Stimulated activated naive CD8-positive, alpha-beta T cell treated with anti-CD3 and anti-CD28 coated beads, Interleukin-15, Interleukin-2, amounts not matched to agents 100 ng/mL and 50 ng/mL, for 24 hours (primary cell): ENCODE results near the gene PCNT.
A peak's percentile ranks its signal among the peaks of the same experiment; 100 is the strongest.

Experiments
- H3K27ac Mint-ChIP-seq: one replicate; pipeline ENCODE4 v1.8.0; 2021; ENCODE audit warnings: mild to moderate bottlenecking, mixed read lengths
- H3K27me3 Mint-ChIP-seq: one replicate; pipeline ENCODE4 v1.8.0; 2021; ENCODE audit warnings: mixed read lengths
- H3K36me3 Mint-ChIP-seq: one replicate; pipeline ENCODE4 v1.8.0; 2021; ENCODE audit warnings: low read depth, mixed read lengths
- H3K4me1 Mint-ChIP-seq: one replicate; pipeline ENCODE4 v1.8.0; 2021; ENCODE audit warnings: low read depth, mixed read lengths
- H3K4me3 Mint-ChIP-seq: one replicate; pipeline ENCODE4 v1.8.0; 2021; ENCODE audit warnings: mild to moderate bottlenecking, mixed read lengths
- H3K9me3 Mint-ChIP-seq: one replicate; pipeline ENCODE4 v1.8.0; 2021; ENCODE audit warnings: mixed read lengths

The PCNT gene

GRCh38 chr21:46472246-46472645 is 148.3 kb downstream of the PCNT start:
- Mint-ChIP-seq H3K4me1 (peaks cover 53% of the 10 kb centered on the region), H3K27me3 (no peaks in the 10 kb centered on the region), H3K27ac (peak overlapping the region; percentile 1), H3K36me3 (peaks cover 24% of the 10 kb centered on the region), H3K9me3 (no peaks in the 10 kb centered on the region), H3K4me3 (no peak overlapping the region)

- Mint-ChIP-seq H3K9me3 (no peaks in the 10 kb centered on the region), H3K27me3 (no peaks in the 10 kb centered on the region), H3K27ac (peak overlapping the region; percentile 22), H3K4me1 (peaks cover 41% of the 10 kb centered on the region), H3K4me3 (no peak overlapping the region), H3K36me3 (peaks cover 28% of the 10 kb centered on the region)
These were observed 150.4 kb downstream of the PCNT start for GRCh38 chr21:46474382-46474781.

- H3K27me3 Mint-ChIP-seq: no peaks in the 10 kb centered on the region
- peaks cover 30% of the 10 kb centered on the region for H3K36me3 Mint-ChIP-seq
- H3K9me3 Mint-ChIP-seq: no peaks in the 10 kb centered on the region
- H3K4me3 Mint-ChIP-seq: no peak overlapping the region
- no peak overlapping the region for H3K27ac Mint-ChIP-seq
- peaks cover 41% of the 10 kb centered on the region for H3K4me1 Mint-ChIP-seq
These were observed 151.3 kb downstream of the PCNT start for GRCh38 chr21:46475296-46475695.

- Mint-ChIP-seq H3K4me1 (peaks cover 29% of the 10 kb centered on the region), H3K27me3 (no peaks in the 10 kb centered on the region), H3K27ac (no peak overlapping the region), H3K9me3 (no peaks in the 10 kb centered on the region), H3K4me3 (no peak overlapping the region), H3K36me3 (peaks cover 37% of the 10 kb centered on the region)
These were observed 153.8 kb downstream of the PCNT start for GRCh38 chr21:46477765-46478164.

GRCh38 chr21:46478910-46479309 is 155.0 kb downstream of the PCNT start:
- peaks cover 46% of the 10 kb centered on the region for H3K36me3 Mint-ChIP-seq
- H3K27me3 Mint-ChIP-seq: no peaks in the 10 kb centered on the region
- peaks cover 37% of the 10 kb centered on the region for H3K4me1 Mint-ChIP-seq
- no peak overlapping the region for H3K27ac Mint-ChIP-seq
- H3K4me3 Mint-ChIP-seq: no peak overlapping the region
- no peaks in the 10 kb centered on the region for H3K9me3 Mint-ChIP-seq

- Mint-ChIP-seq H3K27ac (no peak overlapping the region), H3K4me3 (no peak overlapping the region), H3K27me3 (no peaks in the 10 kb centered on the region), H3K4me1 (peaks cover 31% of the 10 kb centered on the region), H3K9me3 (no peaks in the 10 kb centered on the region), H3K36me3 (peaks cover 56% of the 10 kb centered on the region)
These were observed 156.5 kb downstream of the PCNT start for GRCh38 chr21:46480466-46480865.

GRCh38 chr21:46482225-46482845 is 158.4 kb downstream of the PCNT start:
- H3K9me3 Mint-ChIP-seq: no peaks in the 10 kb centered on the region
- H3K36me3 Mint-ChIP-seq: peaks cover 58% of the 10 kb centered on the region
- H3K4me3 Mint-ChIP-seq: no peak overlapping the region
- peaks cover 28% of the 10 kb centered on the region for H3K4me1 Mint-ChIP-seq
- H3K27me3 Mint-ChIP-seq: no peaks in the 10 kb centered on the region
- H3K27ac Mint-ChIP-seq: no peak overlapping the region

- no peak overlapping the region for H3K4me3 Mint-ChIP-seq
- H3K27me3 Mint-ChIP-seq: no peaks in the 10 kb centered on the region
- peaks cover 54% of the 10 kb centered on the region for H3K36me3 Mint-ChIP-seq
- H3K9me3 Mint-ChIP-seq: no peaks in the 10 kb centered on the region
- H3K4me1 Mint-ChIP-seq: peaks cover 24% of the 10 kb centered on the region
- H3K27ac Mint-ChIP-seq: no peak overlapping the region
These were observed 158.9 kb downstream of the PCNT start for GRCh38 chr21:46482846-46483231.

- H3K4me1 Mint-ChIP-seq: peaks cover 23% of the 10 kb centered on the region
- H3K4me3 Mint-ChIP-seq: no peak overlapping the region
- H3K27ac Mint-ChIP-seq: peak overlapping the region; percentile 13
- peaks cover 50% of the 10 kb centered on the region for H3K36me3 Mint-ChIP-seq
- no peaks in the 10 kb centered on the region for H3K9me3 Mint-ChIP-seq
- no peaks in the 10 kb centered on the region for H3K27me3 Mint-ChIP-seq
These were observed 159.6 kb downstream of the PCNT start for GRCh38 chr21:46483300-46484295.

GRCh38 chr21:46486481-46487126 is 162.6 kb downstream of the PCNT start:
- no peaks in the 10 kb centered on the region for H3K9me3 Mint-ChIP-seq
- peaks cover 19% of the 10 kb centered on the region for H3K4me1 Mint-ChIP-seq
- H3K27ac Mint-ChIP-seq: no peak overlapping the region
- peaks cover 41% of the 10 kb centered on the region for H3K36me3 Mint-ChIP-seq
- H3K27me3 Mint-ChIP-seq: no peaks in the 10 kb centered on the region
- no peak overlapping the region for H3K4me3 Mint-ChIP-seq

- Mint-ChIP-seq H3K4me3 (no peak overlapping the region), H3K4me1 (peaks cover 6% of the 10 kb centered on the region), H3K36me3 (peaks cover 57% of the 10 kb centered on the region), H3K27me3 (no peaks in the 10 kb centered on the region), H3K9me3 (no peaks in the 10 kb centered on the region), H3K27ac (no peak overlapping the region)
These were observed 165.3 kb downstream of the PCNT start for GRCh38 chr21:46489162-46489663.

- no peaks in the 10 kb centered on the region for H3K9me3 Mint-ChIP-seq
- peaks cover 7% of the 10 kb centered on the region for H3K4me1 Mint-ChIP-seq
- no peak overlapping the region for H3K4me3 Mint-ChIP-seq
- no peak overlapping the region for H3K27ac Mint-ChIP-seq
- H3K36me3 Mint-ChIP-seq: peaks cover 58% of the 10 kb centered on the region
- H3K27me3 Mint-ChIP-seq: no peaks in the 10 kb centered on the region
These were observed 165.8 kb downstream of the PCNT start for GRCh38 chr21:46489800-46490199.

GRCh38 chr21:46491553-46491952 is 167.6 kb downstream of the PCNT start:
- no peak overlapping the region for H3K4me3 Mint-ChIP-seq

GRCh38 chr21:46492851-46493250 is 168.9 kb downstream of the PCNT start:
- H3K9me3 Mint-ChIP-seq: no peaks in the 10 kb centered on the region
- no peak overlapping the region for H3K4me3 Mint-ChIP-seq
- H3K27ac Mint-ChIP-seq: no peak overlapping the region
- H3K4me1 Mint-ChIP-seq: peaks cover 7% of the 10 kb centered on the region
- H3K36me3 Mint-ChIP-seq: peaks cover 59% of the 10 kb centered on the region
- no peaks in the 10 kb centered on the region for H3K27me3 Mint-ChIP-seq

More at GRCh38 chr21:46491553-46491952, 167.6 kb downstream of the PCNT start:
- Mint-ChIP-seq H3K27me3 (no peaks in the 10 kb centered on the region), H3K9me3 (no peaks in the 10 kb centered on the region), H3K27ac (no peak overlapping the region), H3K4me1 (peaks cover 7% of the 10 kb centered on the region), H3K36me3 (peaks cover 58% of the 10 kb centered on the region)

GRCh38 chr21:46493828-46494227 is 169.9 kb downstream of the PCNT start:
- Mint-ChIP-seq H3K27me3 (no peaks in the 10 kb centered on the region), H3K36me3 (peaks cover 63% of the 10 kb centered on the region), H3K9me3 (no peaks in the 10 kb centered on the region), H3K27ac (no peak overlapping the region), H3K4me1 (peaks cover 10% of the 10 kb centered on the region), H3K4me3 (no peak overlapping the region)
